ENCODE data around the gene YAE1. TPM values are rescaled to one million over a fixed set of nuclear protein-coding genes. Genes with fewer than 3 reads are reported as not detected.
A peak's percentile ranks its signal among the peaks of the same experiment; 100 is the strongest.

YAE1 gene
- total and polyA plus RNA-seq, 2 donors (not counting 1 experiment from before 2014, with no cell fraction given), result 5.9 to 20.0 TPM

DNA sequence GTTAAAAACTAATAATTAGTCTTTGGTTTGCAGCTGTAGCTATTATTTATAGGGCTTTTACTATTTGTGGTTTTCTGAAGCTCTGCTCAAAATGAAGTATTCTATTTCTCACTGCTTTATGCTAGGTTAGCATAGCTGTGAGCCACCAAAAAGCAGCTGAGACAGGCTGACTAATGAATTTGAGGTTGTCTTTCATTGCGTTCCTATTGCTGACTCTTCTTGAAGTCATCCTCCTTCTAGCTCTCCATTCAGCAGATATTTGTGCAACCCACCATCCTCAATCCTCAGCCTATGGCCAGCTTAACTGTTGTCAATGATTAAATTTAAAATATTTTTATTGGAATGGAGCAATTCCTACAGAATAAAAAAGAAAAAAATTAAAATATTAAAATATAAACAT is 55.1 kb downstream of the YAE1 start:
- Histone ChIP-seq H3K9ac (ENCODE audit: low read length) (no peak overlapping the region), H3K4me1 (ENCODE audit: control insufficient read depth in 2 of 2, insufficient read depth in 2 of 2, low read length in 2 of 2) (peaks cover 24 to 26% of the 10 kb centered on the region in 2 donors), H3K9me3 (ENCODE audit: control extremely low read depth in 1 of 3, control insufficient read depth in 2 of 3, insufficient read depth in 1 of 3, low read length in 2 of 3) (no peaks in the 10 kb centered on the region), H3K4me3 (ENCODE audit: control extremely low read depth in 1 of 5, extremely low read depth in 1 of 5, insufficient read depth in 1 of 5, low read depth in 2 of 5, low read length in 4 of 5) (no peak overlapping the region), H3K4me2 (replicated peaks; ENCODE audit: low read depth, low read length, poor library complexity, severe bottlenecking) (no peak overlapping the region), H3K36me3 (replicated peaks in 1 of 2; ENCODE audit: control extremely low read depth in 1 of 2, control insufficient read depth in 1 of 2, extremely low read depth in 1 of 2, insufficient read depth in 2 of 2, low read length in 1 of 2) (no peaks in the 10 kb centered on the region), H2AFZ (ENCODE audit: insufficient read depth, low read depth, low read length, poor library complexity, severe bottlenecking) (no peak overlapping the region), H3K27ac (ENCODE audit: low read length in 2 of 2) (no peak overlapping the region), H4K20me1 (ENCODE audit: control insufficient read depth, insufficient read depth, low read length, poor library complexity, severe bottlenecking) (no peaks in the 10 kb centered on the region), H3K27me3 (replicated peaks in 1 of 4; ENCODE audit: control extremely low read depth in 1 of 4, control insufficient read depth in 3 of 4, insufficient read depth in 4 of 4, low read length in 3 of 4) (no peaks in the 10 kb centered on the region), H3K79me2 (ENCODE audit: control insufficient read depth, insufficient read depth, low read length) (peaks cover 35% of the 10 kb centered on the region)
- intact Hi-C loops (cut with micrococcal nuclease), result loop anchor here (5.0 to 10.0 kb wide), 2 partner anchors 39 to 1436 kb away; no protein-coding TSS in a partner anchor
- TF ChIP-seq, protein P1, sequence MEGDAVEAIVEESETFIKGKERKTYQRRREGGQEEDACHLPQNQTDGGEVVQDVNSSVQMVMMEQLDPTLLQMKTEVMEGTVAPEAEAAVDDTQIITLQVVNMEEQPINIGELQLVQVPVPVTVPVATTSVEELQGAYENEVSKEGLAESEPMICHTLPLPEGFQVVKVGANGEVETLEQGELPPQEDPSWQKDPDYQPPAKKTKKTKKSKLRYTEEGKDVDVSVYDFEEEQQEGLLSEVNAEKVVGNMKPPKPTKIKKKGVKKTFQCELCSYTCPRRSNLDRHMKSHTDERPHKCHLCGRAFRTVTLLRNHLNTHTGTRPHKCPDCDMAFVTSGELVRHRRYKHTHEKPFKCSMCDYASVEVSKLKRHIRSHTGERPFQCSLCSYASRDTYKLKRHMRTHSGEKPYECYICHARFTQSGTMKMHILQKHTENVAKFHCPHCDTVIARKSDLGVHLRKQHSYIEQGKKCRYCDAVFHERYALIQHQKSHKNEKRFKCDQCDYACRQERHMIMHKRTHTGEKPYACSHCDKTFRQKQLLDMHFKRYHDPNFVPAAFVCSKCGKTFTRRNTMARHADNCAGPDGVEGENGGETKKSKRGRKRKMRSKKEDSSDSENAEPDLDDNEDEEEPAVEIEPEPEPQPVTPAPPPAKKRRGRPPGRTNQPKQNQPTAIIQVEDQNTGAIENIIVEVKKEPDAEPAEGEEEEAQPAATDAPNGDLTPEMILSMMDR (IDR thresholded peaks at IDR 0.05), result no peak
- TF ChIP-seq EZH2 (IDR thresholded peaks at IDR 0.05; ENCODE audit: borderline replicate concordance, insufficient read depth, low read depth, low read length, poor library complexity, severe bottlenecking), result no peak
- CTCF ChIA-PET, result interaction anchor here (1.3 to 6.5 kb wide), 2 partner anchors 40 to 126 kb away, joined by 4 to 69 read pairs; no protein-coding TSS in a partner anchor
- Mint-ChIP-seq H3K4me1 (peaks cover 40% of the 10 kb centered on the region), H3K27ac (peak overlapping the region; percentile 59), H3K27me3 (no peaks in the 10 kb centered on the region), H3K4me3 (peak overlapping the region; percentile 40), H3K9me3 (ENCODE audit: insufficient read depth) (no peaks in the 10 kb centered on the region)
- DNase-seq, result no peak
- ATAC-seq (ENCODE audit: low read depth), result no peak
- POLR2A ChIA-PET, result interaction anchor here (0.7 to 1.0 kb wide), 2 partner anchors 11 to 114 kb away, joined by 3 read pairs; no protein-coding TSS in a partner anchor
- no CpG with 5 or more reads among the region's 1 CpG for WGBS (ENCODE audit: insufficient coverage)

GRCh38 chr7:39621784-39622411 is 55.7 kb downstream of the YAE1 start:
- POLR2A ChIA-PET, result interaction anchor here (0.5 to 1.9 kb wide), 4 partner anchors 8 to 113 kb away, joined by 3 to 9 read pairs (median 4); no protein-coding TSS in a partner anchor
- no peak overlapping the region for H3K9ac ChIP-seq (ENCODE audit: low read length)

More at GRCh38 chr7:39621784-39622411, 55.7 kb downstream of the YAE1 start:
- DNase-seq, result peak; percentile 70
- H3K4me3 Mint-ChIP-seq, result peak overlapping the region; percentile 90
- peaks cover 24 to 26% of the 10 kb centered on the region in 2 donors for H3K4me1 ChIP-seq (ENCODE audit: control insufficient read depth in 2 of 2, insufficient read depth in 2 of 2, low read length in 2 of 2)
- H3K27me3 Mint-ChIP-seq, result no peaks in the 10 kb centered on the region
- CTCF ChIA-PET, result interaction anchor here (1.1 to 6.5 kb wide), 4 partner anchors 41 to 513 kb away, joined by 3 to 69 read pairs (median 6); partner anchors contain the start of genes MPLKIP and SUGCT
- H3K4me2 ChIP-seq (replicated peaks; ENCODE audit: low read depth, low read length, poor library complexity, severe bottlenecking), result peak overlapping the region; percentile 89
- no peaks in the 10 kb centered on the region for H4K20me1 ChIP-seq (ENCODE audit: control insufficient read depth, insufficient read depth, low read length, poor library complexity, severe bottlenecking)
- peak overlapping the region; percentile 92 for H3K27ac Mint-ChIP-seq
- no peak for ATAC-seq (ENCODE audit: low read depth)
- H3K27me3 ChIP-seq (replicated peaks in 1 of 4; ENCODE audit: control extremely low read depth in 1 of 4, control insufficient read depth in 3 of 4, insufficient read depth in 4 of 4, low read length in 3 of 4), result no peaks in the 10 kb centered on the region
- peaks cover 45% of the 10 kb centered on the region for H3K4me1 Mint-ChIP-seq
- no peak overlapping the region for H3K4me3 ChIP-seq (ENCODE audit: control extremely low read depth in 1 of 5, extremely low read depth in 1 of 5, insufficient read depth in 1 of 5, low read depth in 2 of 5, low read length in 4 of 5)
- H3K9me3 Mint-ChIP-seq (ENCODE audit: insufficient read depth), result no peaks in the 10 kb centered on the region
- TF ChIP-seq, protein P1 (IDR thresholded peaks at IDR 0.05), result no peak
- TF ChIP-seq EZH2 (IDR thresholded peaks at IDR 0.05; ENCODE audit: borderline replicate concordance, insufficient read depth, low read depth, low read length, poor library complexity, severe bottlenecking), result no peak
- no peaks in the 10 kb centered on the region for H3K36me3 ChIP-seq (replicated peaks in 1 of 2; ENCODE audit: control extremely low read depth in 1 of 2, control insufficient read depth in 1 of 2, extremely low read depth in 1 of 2, insufficient read depth in 2 of 2, low read length in 1 of 2)
- peak overlapping the region in 1 of 2 donors; percentile 30 for H3K27ac ChIP-seq (ENCODE audit: low read length in 2 of 2)
- intact Hi-C loops (cut with micrococcal nuclease), result loop anchor here (5.0 to 10.0 kb wide), 2 partner anchors 40 to 1437 kb away; no protein-coding TSS in a partner anchor
- no peaks in the 10 kb centered on the region for H3K9me3 ChIP-seq (ENCODE audit: control extremely low read depth in 1 of 3, control insufficient read depth in 2 of 3, insufficient read depth in 1 of 3, low read length in 2 of 3)
- no CpG with 5 or more reads among the region's 1 CpG for WGBS (ENCODE audit: insufficient coverage)
- no peak overlapping the region for H2AFZ ChIP-seq (ENCODE audit: insufficient read depth, low read depth, low read length, poor library complexity, severe bottlenecking)
- peaks cover 42% of the 10 kb centered on the region for H3K79me2 ChIP-seq (ENCODE audit: control insufficient read depth, insufficient read depth, low read length)
